ENCODE results near the gene TBCB.

The TBCB gene

DNA sequence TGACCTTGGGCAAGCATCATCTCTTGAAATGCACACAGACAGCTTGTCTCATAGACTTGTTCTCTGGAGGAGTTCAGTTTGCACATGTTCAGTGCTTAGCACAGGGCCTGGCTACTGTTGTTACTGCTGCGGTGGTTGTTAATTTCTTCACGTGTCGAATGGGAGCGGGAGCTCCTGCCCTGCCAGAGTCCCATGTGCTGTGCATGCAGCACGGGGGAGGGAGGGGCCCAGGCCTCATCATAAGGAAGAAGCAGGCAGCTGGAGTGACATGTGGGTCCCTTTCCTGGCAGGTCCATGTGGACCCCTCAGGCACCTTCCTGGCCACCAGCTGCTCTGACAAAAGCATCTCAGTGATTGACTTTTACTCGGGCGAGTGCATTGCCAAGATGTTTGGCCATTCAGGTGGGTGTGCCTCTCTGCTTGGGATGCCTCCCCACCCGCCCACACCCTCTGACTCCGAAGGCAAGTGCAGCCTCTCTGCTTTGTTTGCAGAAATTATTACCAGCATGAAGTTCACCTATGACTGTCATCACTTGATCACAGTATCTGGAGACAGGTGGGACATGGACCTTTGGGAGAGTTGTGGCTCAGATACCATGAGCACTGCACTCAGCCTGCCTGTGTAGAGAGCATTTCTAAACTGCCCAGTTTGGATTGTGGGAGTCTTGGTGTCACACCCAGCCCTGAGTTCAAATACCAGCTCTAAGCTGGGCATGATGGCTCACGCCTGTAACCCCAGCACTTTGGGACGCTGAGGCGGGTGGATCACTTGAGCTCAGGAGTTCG lies 24.2 kb upstream of the TBCB start:
- no peak overlapping the region for H3K4me3 Mint-ChIP-seq
- no peaks in the 10 kb centered on the region for H3K4me1 Mint-ChIP-seq
- H3K9me3 Mint-ChIP-seq = no peaks in the 10 kb centered on the region
- H3K27ac Mint-ChIP-seq = no peak overlapping the region
- H3K36me3 Mint-ChIP-seq (ENCODE audit: low read depth) = peaks cover 18% of the 10 kb centered on the region
- H3K27me3 Mint-ChIP-seq (ENCODE audit: low read depth) = peaks cover 3% of the 10 kb centered on the region
- no peak for TF ChIP-seq CTCF (IDR thresholded peaks at IDR 0.05; ENCODE audit: unreplicated experiment in 3 of 3)

GRCh38 chr19:36092566-36092965 lies 22.7 kb upstream of the TBCB start:
- H3K36me3 Mint-ChIP-seq (ENCODE audit: low read depth) = peaks cover 26% of the 10 kb centered on the region
- no peaks in the 10 kb centered on the region for H3K4me1 Mint-ChIP-seq
- H3K27ac Mint-ChIP-seq = no peak overlapping the region
- no peaks in the 10 kb centered on the region for H3K9me3 Mint-ChIP-seq
- no peak overlapping the region for H3K4me3 Mint-ChIP-seq
- H3K27me3 Mint-ChIP-seq (ENCODE audit: low read depth) = peaks cover 3% of the 10 kb centered on the region
- no peak for TF ChIP-seq CTCF (IDR thresholded peaks at IDR 0.05; ENCODE audit: unreplicated experiment in 3 of 3)

DNA sequence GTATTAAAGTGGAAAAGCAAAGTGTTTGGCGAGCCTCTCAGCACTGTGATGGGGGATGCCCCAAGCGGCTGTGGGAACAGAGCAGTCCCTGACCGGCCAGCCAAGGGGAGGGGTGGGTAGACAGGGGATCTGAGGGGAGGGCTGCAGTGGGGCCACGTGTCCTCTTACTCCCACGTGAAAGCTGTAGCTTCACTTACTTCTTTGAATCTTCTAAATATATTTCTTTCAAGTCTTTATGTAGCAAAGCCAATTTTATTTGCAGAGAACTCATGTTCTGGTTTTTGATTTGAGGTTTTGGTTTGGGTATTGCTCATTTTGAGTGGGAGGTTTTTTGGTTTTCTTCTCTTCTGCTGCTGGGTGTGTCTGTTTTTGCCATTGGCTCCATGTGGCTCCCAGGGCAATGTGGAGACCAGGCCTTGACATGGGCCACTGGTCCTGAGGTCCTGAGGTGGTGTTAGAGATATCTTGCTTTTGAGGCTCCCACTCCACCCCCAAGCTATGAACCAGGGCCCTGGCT lies 22.1 kb upstream of the TBCB start:
- Mint-ChIP-seq H3K4me3 (no peak overlapping the region), H3K9me3 (no peaks in the 10 kb centered on the region), H3K4me1 (no peaks in the 10 kb centered on the region), H3K27me3 (ENCODE audit: low read depth) (peaks cover 3% of the 10 kb centered on the region), H3K27ac (no peak overlapping the region), H3K36me3 (ENCODE audit: low read depth) (peaks cover 26% of the 10 kb centered on the region)
- TF ChIP-seq CTCF (IDR thresholded peaks at IDR 0.05; ENCODE audit: unreplicated experiment in 3 of 3) = no peak

DNA sequence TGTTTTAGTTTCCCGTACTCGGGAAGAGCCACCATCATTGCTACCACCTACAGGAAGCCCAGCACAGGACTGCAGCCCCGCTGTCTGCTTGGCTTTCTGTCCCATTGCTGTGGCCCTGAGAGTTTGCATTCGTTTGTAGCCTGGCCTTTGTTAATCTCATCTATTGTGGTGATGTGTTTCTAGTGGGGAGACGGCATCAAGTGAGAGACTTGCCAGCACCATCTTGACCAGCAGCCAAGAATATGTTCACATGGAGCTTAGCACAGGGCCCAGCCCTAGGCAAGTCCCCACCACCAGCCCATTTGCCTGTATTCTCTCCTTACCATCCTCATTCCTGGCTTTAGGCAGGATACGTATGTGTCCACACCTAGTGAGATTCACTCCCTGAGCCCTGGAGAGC lies 21.6 kb upstream of the TBCB start:
- Mint-ChIP-seq H3K4me1 (no peaks in the 10 kb centered on the region), H3K27ac (no peak overlapping the region), H3K27me3 (ENCODE audit: low read depth) (peaks cover 3% of the 10 kb centered on the region), H3K36me3 (ENCODE audit: low read depth) (peaks cover 24% of the 10 kb centered on the region), H3K9me3 (no peaks in the 10 kb centered on the region), H3K4me3 (no peak overlapping the region)
- no peak for TF ChIP-seq CTCF (IDR thresholded peaks at IDR 0.05; ENCODE audit: unreplicated experiment in 3 of 3)

- TF ChIP-seq CTCF (IDR thresholded peaks at IDR 0.05; ENCODE audit: unreplicated experiment in 3 of 3) = no peak
- Mint-ChIP-seq H3K27me3 (ENCODE audit: low read depth) (peaks cover 3% of the 10 kb centered on the region), H3K4me3 (no peak overlapping the region), H3K4me1 (no peaks in the 10 kb centered on the region), H3K9me3 (no peaks in the 10 kb centered on the region), H3K36me3 (ENCODE audit: low read depth) (peaks cover 18% of the 10 kb centered on the region), H3K27ac (no peak overlapping the region)
Observed at GRCh38 chr19:36097036-36097435, 18.2 kb upstream of the TBCB start.

Measured in nephron (organoid).